ENCODE data around the gene SPATA3. TPM values are rescaled to one million over a fixed set of nuclear protein-coding genes. Genes with fewer than 3 reads are reported as not detected.

The SPATA3 gene
- total RNA-seq, 1 donor from 2014 or later, result not detected

DNA sequence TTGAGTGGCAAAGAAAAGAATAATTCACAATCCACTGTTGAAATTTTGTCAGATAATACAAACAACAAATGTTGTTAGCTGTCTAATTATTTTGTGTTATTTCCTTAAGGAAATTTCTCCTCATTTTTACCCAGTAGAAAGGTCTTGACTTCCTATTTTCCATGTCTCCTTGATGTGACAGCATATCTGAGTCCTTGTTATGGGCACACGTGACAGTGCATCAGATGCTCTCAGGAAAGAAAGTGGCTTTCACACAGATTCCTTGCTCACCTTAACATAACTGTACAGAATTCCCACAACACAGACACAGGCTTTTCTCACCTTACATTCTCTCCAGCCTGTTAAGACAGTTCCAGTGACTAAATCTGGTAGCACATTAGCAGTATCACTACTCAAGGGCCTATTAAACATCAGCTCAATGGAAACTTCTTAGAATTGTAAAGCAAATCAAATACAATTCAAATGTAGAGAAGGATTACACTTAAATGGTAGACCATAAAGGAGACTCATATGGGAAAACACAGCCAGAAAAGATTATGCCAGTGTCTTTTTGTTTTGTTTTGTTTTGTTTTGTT lies 40.7 kb upstream of the SPATA3 start:
- DNase-seq (ENCODE audit: low spot score), result no peak
- no peak overlapping the region for H3K27ac Mint-ChIP-seq (ENCODE audit: unreplicated experiment)
- peaks cover 7% of the 10 kb centered on the region for H3K9me3 Mint-ChIP-seq (ENCODE audit: low read depth)
- no peak overlapping the region for H3K4me3 Mint-ChIP-seq (ENCODE audit: unreplicated experiment)
- no peaks in the 10 kb centered on the region for H3K36me3 Mint-ChIP-seq (ENCODE audit: low read depth)
- H3K4me1 Mint-ChIP-seq (ENCODE audit: low read depth), result peaks cover 11% of the 10 kb centered on the region
- TF ChIP-seq, protein P1, sequence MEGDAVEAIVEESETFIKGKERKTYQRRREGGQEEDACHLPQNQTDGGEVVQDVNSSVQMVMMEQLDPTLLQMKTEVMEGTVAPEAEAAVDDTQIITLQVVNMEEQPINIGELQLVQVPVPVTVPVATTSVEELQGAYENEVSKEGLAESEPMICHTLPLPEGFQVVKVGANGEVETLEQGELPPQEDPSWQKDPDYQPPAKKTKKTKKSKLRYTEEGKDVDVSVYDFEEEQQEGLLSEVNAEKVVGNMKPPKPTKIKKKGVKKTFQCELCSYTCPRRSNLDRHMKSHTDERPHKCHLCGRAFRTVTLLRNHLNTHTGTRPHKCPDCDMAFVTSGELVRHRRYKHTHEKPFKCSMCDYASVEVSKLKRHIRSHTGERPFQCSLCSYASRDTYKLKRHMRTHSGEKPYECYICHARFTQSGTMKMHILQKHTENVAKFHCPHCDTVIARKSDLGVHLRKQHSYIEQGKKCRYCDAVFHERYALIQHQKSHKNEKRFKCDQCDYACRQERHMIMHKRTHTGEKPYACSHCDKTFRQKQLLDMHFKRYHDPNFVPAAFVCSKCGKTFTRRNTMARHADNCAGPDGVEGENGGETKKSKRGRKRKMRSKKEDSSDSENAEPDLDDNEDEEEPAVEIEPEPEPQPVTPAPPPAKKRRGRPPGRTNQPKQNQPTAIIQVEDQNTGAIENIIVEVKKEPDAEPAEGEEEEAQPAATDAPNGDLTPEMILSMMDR (IDR thresholded peaks at IDR 0.05), result no peak
- no peaks in the 10 kb centered on the region for H3K27me3 Mint-ChIP-seq (ENCODE audit: low read depth)

DNA sequence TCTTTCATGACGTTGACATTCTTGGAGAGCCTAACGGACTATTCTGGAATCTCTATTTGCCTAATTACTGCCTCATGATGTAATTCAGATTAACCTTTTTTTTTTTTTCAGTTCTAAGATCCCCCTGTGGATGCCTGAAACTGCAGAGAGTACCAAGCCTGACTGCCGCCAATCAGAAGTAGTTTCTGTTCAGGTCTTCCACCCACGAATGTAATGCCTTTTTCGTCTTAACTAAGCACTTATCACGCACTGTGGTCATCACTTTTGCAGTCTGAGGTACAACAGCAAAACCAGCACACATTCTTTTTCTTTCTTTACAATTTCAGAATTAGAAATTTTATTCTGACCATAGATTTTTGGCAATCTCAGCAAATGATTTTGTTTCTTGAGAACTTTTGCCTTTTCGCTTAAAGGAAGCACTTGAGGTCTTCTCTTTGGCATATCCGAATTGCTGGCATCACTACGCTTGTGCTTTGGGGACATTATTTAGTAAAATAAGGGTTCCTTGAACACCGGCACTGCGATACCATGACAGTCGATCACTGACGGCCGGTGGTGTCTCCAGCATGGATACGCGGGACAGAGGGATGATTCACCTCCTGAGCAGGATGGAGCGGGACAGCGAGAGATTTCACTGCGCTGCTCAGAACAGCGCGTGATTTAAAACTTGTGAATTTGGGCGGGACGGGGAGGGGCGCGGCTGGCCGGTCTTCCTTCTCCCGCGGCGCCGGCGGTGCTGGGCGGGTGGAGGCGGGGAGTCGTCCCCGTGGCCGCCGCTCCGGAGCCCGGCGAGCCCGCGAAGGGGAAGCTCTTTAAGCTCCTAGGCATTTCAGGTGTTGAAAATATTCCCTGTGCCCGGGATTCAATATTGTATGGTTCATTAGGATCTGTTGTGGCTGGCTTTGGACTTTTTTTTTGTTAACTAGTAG lies 38.8 kb upstream of the SPATA3 start:
- TF ChIP-seq, protein P1 (IDR thresholded peaks at IDR 0.05), result no peak
- H3K27me3 Mint-ChIP-seq (ENCODE audit: low read depth), result no peaks in the 10 kb centered on the region
- H3K36me3 Mint-ChIP-seq (ENCODE audit: low read depth), result no peaks in the 10 kb centered on the region
- H3K4me1 Mint-ChIP-seq (ENCODE audit: low read depth), result peaks cover 11% of the 10 kb centered on the region
- H3K9me3 Mint-ChIP-seq (ENCODE audit: low read depth), result peaks cover 7% of the 10 kb centered on the region
- no peak overlapping the region for H3K27ac Mint-ChIP-seq (ENCODE audit: unreplicated experiment)
- DNase-seq (ENCODE audit: low spot score), result no peak
- peak overlapping the region; percentile 71 for H3K4me3 Mint-ChIP-seq (ENCODE audit: unreplicated experiment)

DNA sequence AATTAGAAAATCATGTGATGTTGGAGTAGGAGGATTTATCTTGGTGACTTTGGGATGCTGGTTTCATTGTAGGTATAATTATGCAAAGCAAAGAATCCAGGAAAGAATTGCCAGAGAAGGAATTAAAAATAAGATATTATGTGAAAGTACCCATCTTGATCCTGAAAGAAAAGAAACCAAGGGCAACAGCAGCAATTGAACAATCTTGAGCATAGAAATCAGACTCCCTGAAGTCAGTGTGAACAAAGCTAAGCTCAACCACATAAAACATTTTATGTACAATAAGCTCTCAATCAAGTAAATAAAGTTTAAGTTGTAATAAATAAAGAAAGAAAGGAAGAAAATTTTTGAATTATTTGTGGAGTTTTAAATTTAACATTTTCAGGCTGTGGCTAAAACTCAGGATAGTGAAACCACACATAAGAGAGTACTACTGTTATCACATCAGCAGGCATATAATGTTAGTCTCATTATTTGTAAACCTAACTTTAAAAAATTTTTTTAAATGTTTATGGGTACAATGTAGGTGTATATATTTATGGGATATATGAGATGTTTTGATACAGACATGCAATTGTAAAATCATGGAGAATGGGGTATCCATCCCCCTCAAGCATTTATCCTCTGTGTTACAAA lies 38.0 kb upstream of the SPATA3 start:
- Mint-ChIP-seq H3K27ac (ENCODE audit: unreplicated experiment) (no peak overlapping the region), H3K36me3 (ENCODE audit: low read depth) (no peaks in the 10 kb centered on the region), H3K4me3 (ENCODE audit: unreplicated experiment) (peak overlapping the region; percentile 71), H3K9me3 (ENCODE audit: low read depth) (peaks cover 6% of the 10 kb centered on the region), H3K27me3 (ENCODE audit: low read depth) (no peaks in the 10 kb centered on the region), H3K4me1 (ENCODE audit: low read depth) (peaks cover 11% of the 10 kb centered on the region)
- DNase-seq (ENCODE audit: low spot score), result no peak
- TF ChIP-seq, protein P1 (IDR thresholded peaks at IDR 0.05), result no peak

DNA sequence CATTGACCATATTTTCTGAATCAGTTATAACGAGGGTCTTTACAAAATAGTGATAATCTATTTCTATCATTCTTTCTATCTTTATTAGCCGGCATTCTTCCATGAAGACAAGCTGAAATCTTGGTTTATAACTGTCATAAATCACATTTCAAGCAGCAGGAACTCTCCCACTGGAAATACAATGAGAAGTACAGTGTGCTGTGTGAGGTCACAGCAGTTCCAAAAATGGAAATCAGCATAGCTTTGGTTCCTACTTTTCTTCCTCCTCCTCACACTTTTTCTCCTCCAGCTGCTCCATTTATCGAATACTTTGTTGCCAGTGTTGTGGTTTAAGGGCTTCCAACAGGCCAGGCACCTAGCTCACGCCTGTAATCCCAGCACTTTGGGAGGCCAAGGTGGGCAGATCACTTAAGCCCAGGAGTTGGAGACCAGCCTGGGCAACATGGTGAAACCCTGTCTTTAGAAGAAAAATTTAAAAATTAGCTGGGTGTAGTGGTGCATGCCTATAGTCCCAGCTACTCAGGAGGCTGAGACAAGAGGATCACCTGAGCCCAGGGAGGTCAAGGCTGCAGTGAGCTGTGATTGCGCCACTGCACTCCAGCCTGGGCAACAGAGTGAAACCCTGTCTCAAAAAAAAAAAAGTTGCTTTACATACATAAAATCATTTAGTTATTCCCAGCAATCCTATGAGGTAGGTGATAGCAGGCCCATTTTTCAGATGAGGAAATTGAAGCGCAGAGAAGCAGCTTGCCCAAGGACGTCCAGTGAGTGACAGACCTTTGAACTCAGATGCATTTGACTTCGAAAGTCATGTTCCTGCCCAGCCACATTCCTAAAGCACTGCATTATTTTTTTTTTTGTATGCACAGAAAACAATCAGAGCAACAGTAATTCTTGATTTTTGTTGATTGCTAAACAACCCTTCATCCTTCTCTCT lies 36.8 kb upstream of the SPATA3 start:
- no peaks in the 10 kb centered on the region for H3K36me3 Mint-ChIP-seq (ENCODE audit: low read depth)
- no peak for DNase-seq (ENCODE audit: low spot score)
- no peak overlapping the region for H3K27ac Mint-ChIP-seq (ENCODE audit: unreplicated experiment)
- H3K4me1 Mint-ChIP-seq (ENCODE audit: low read depth), result peaks cover 11% of the 10 kb centered on the region
- no peaks in the 10 kb centered on the region for H3K9me3 Mint-ChIP-seq (ENCODE audit: low read depth)
- no peaks in the 10 kb centered on the region for H3K27me3 Mint-ChIP-seq (ENCODE audit: low read depth)
- TF ChIP-seq, protein P1 (IDR thresholded peaks at IDR 0.05), result no peak
- peak overlapping the region; percentile 19 for H3K4me3 Mint-ChIP-seq (ENCODE audit: unreplicated experiment)
